ENCODE data around the gene ADARB2. TPM values are rescaled to one million over a fixed set of nuclear protein-coding genes. Genes with fewer than 3 reads are reported as not detected.
A peak's percentile ranks its signal among the peaks of the same experiment; 100 is the strongest.

The ADARB2 gene
- total RNA-seq, 4 donors from 2014 or later: 0.32 to 1.6 (median 0.80) TPM

- no peak overlapping the region for H3K27ac ChIP-seq
- WGBS: 76% methylated on average over 14 of the region's 16 CpGs
- no peak overlapping the region for H3K4me3 ChIP-seq
- H3K4me1 ChIP-seq: no peaks in the 10 kb centered on the region
- peaks cover 19% of the 10 kb centered on the region for H3K27me3 ChIP-seq
- H3K9me3 ChIP-seq: no peaks in the 10 kb centered on the region
- peak in 1 of 2 donors; percentile 35 for DNase-seq (ENCODE audit: low spot score in 2 of 2)
- no peak for TF ChIP-seq POLR2AphosphoS5 (IDR thresholded peaks at IDR 0.05)
- no peak for TF ChIP-seq CTCF (IDR thresholded peaks at IDR 0.05)
- no peak for TF ChIP-seq EP300 (IDR thresholded peaks at IDR 0.05)
- TF ChIP-seq POLR2A (IDR thresholded peaks at IDR 0.05): no peak
- H3K36me3 ChIP-seq: no peaks in the 10 kb centered on the region
Observed at GRCh38 chr10:1560535-1561192, 176.7 kb downstream of the ADARB2 start.

GRCh38 chr10:1559761-1560160, 177.6 kb downstream of the ADARB2 start:
- no peaks in the 10 kb centered on the region for H3K4me1 ChIP-seq
- peaks cover 19% of the 10 kb centered on the region for H3K27me3 ChIP-seq

GRCh38 chr10:1559311-1559710, 178.0 kb downstream of the ADARB2 start:
- Histone ChIP-seq H3K36me3 (no peaks in the 10 kb centered on the region), H3K9me3 (no peaks in the 10 kb centered on the region), H3K4me3 (no peak overlapping the region), H3K27me3 (peaks cover 19% of the 10 kb centered on the region), H3K27ac (no peak overlapping the region), H3K4me1 (no peaks in the 10 kb centered on the region)
- DNase-seq (ENCODE audit: low spot score in 2 of 2): peak; percentile 43 to 68
- WGBS: 45% methylated on average over 8 of the region's 14 CpGs
- TF ChIP-seq POLR2A (IDR thresholded peaks at IDR 0.05) (no peak), EP300 (IDR thresholded peaks at IDR 0.05) (no peak), CTCF (IDR thresholded peaks at IDR 0.05) (no peak), POLR2AphosphoS5 (IDR thresholded peaks at IDR 0.05) (no peak)

More at GRCh38 chr10:1559761-1560160, 177.6 kb downstream of the ADARB2 start:
- Histone ChIP-seq H3K9me3 (no peaks in the 10 kb centered on the region), H3K4me3 (no peak overlapping the region), H3K36me3 (no peaks in the 10 kb centered on the region), H3K27ac (no peak overlapping the region)
- peak in 1 of 2 donors; percentile 24 for DNase-seq (ENCODE audit: low spot score in 2 of 2)
- TF ChIP-seq POLR2AphosphoS5 (IDR thresholded peaks at IDR 0.05) (no peak), CTCF (IDR thresholded peaks at IDR 0.05) (no peak), POLR2A (IDR thresholded peaks at IDR 0.05) (no peak), EP300 (IDR thresholded peaks at IDR 0.05) (no peak)
- 24% methylated on average over 11 of the region's 11 CpGs for WGBS

GRCh38 chr10:1558906-1559305, 178.4 kb downstream of the ADARB2 start:
- Histone ChIP-seq H3K27me3 (peaks cover 19% of the 10 kb centered on the region), H3K4me3 (no peak overlapping the region), H3K36me3 (no peaks in the 10 kb centered on the region), H3K9me3 (no peaks in the 10 kb centered on the region), H3K27ac (no peak overlapping the region), H3K4me1 (no peaks in the 10 kb centered on the region)
- WGBS: 57% methylated on average over 4 of the region's 4 CpGs
- no peak for TF ChIP-seq POLR2A (IDR thresholded peaks at IDR 0.05)
- no peak for TF ChIP-seq CTCF (IDR thresholded peaks at IDR 0.05)
- TF ChIP-seq POLR2AphosphoS5 (IDR thresholded peaks at IDR 0.05): no peak
- TF ChIP-seq EP300 (IDR thresholded peaks at IDR 0.05): no peak
- no peak for DNase-seq (ENCODE audit: low spot score in 2 of 2)

- no peaks in the 10 kb centered on the region for H3K9me3 ChIP-seq
- no peaks in the 10 kb centered on the region for H3K4me1 ChIP-seq
- H3K27me3 ChIP-seq: peaks cover 18% of the 10 kb centered on the region
- no peaks in the 10 kb centered on the region for H3K36me3 ChIP-seq
- WGBS: 82% methylated on average over 13 of the region's 13 CpGs
- H3K4me3 ChIP-seq: no peak overlapping the region
- TF ChIP-seq CTCF (IDR thresholded peaks at IDR 0.05) (no peak), EP300 (IDR thresholded peaks at IDR 0.05) (no peak), POLR2A (IDR thresholded peaks at IDR 0.05) (no peak), POLR2AphosphoS5 (IDR thresholded peaks at IDR 0.05) (no peak)
- peak in 1 of 2 donors; percentile 41 for DNase-seq (ENCODE audit: low spot score in 2 of 2)
- H3K27ac ChIP-seq: no peak overlapping the region
Observed at GRCh38 chr10:1557081-1557480, 180.2 kb downstream of the ADARB2 start.

Data from suprapubic skin (tissue), 4 donors.